ENCODE results near the gene MEGF11.

The MEGF11 gene

GRCh38 chr15:66222273-66223198 lies 31.0 kb downstream of the MEGF11 start:
- no peak overlapping the region for H3K9ac ChIP-seq (ENCODE audit: low read length)
- no peak overlapping the region for H3K27ac ChIP-seq (ENCODE audit: low read length)
- no peaks in the 10 kb centered on the region for H3K9me3 ChIP-seq (ENCODE audit: control insufficient read depth, low read depth, low read length)
- H3K27me3 ChIP-seq (ENCODE audit: control insufficient read depth, insufficient read depth, low read length) = no peaks in the 10 kb centered on the region
- no peak overlapping the region for H3K4me3 ChIP-seq (ENCODE audit: low read length)
- no peaks in the 10 kb centered on the region for H3K36me3 ChIP-seq (ENCODE audit: control insufficient read depth, low read depth, low read length)
- H3K4me1 ChIP-seq (ENCODE audit: control insufficient read depth, low read depth, low read length) = no peaks in the 10 kb centered on the region

- Histone ChIP-seq H3K4me3 (ENCODE audit: low read length) (no peak overlapping the region), H3K27ac (ENCODE audit: low read length) (no peak overlapping the region), H3K4me1 (ENCODE audit: control insufficient read depth, low read depth, low read length) (no peaks in the 10 kb centered on the region), H3K36me3 (ENCODE audit: control insufficient read depth, low read depth, low read length) (no peaks in the 10 kb centered on the region), H3K27me3 (ENCODE audit: control insufficient read depth, insufficient read depth, low read length) (no peaks in the 10 kb centered on the region), H3K9ac (ENCODE audit: low read length) (no peak overlapping the region), H3K9me3 (ENCODE audit: control insufficient read depth, low read depth, low read length) (no peaks in the 10 kb centered on the region)
Measured at GRCh38 chr15:66221126-66221525, 32.4 kb downstream of the MEGF11 start.

GRCh38 chr15:66220601-66221000 lies 32.9 kb downstream of the MEGF11 start:
- Histone ChIP-seq H3K36me3 (ENCODE audit: control insufficient read depth, low read depth, low read length) (no peaks in the 10 kb centered on the region), H3K9ac (ENCODE audit: low read length) (no peak overlapping the region), H3K4me1 (ENCODE audit: control insufficient read depth, low read depth, low read length) (no peaks in the 10 kb centered on the region), H3K9me3 (ENCODE audit: control insufficient read depth, low read depth, low read length) (no peaks in the 10 kb centered on the region), H3K27ac (ENCODE audit: low read length) (no peak overlapping the region), H3K4me3 (ENCODE audit: low read length) (no peak overlapping the region), H3K27me3 (ENCODE audit: control insufficient read depth, insufficient read depth, low read length) (no peaks in the 10 kb centered on the region)

GRCh38 chr15:66219339-66219738 lies 34.2 kb downstream of the MEGF11 start:
- H3K4me1 ChIP-seq (ENCODE audit: control insufficient read depth, low read depth, low read length) = no peaks in the 10 kb centered on the region
- H3K27me3 ChIP-seq (ENCODE audit: control insufficient read depth, insufficient read depth, low read length) = no peaks in the 10 kb centered on the region

GRCh38 chr15:66216806-66217205 lies 36.7 kb downstream of the MEGF11 start:
- Histone ChIP-seq H3K9me3 (ENCODE audit: control insufficient read depth, low read depth, low read length) (no peaks in the 10 kb centered on the region), H3K9ac (ENCODE audit: low read length) (no peak overlapping the region), H3K4me1 (ENCODE audit: control insufficient read depth, low read depth, low read length) (no peaks in the 10 kb centered on the region), H3K36me3 (ENCODE audit: control insufficient read depth, low read depth, low read length) (no peaks in the 10 kb centered on the region), H3K4me3 (ENCODE audit: low read length) (no peak overlapping the region), H3K27me3 (ENCODE audit: control insufficient read depth, insufficient read depth, low read length) (no peaks in the 10 kb centered on the region), H3K27ac (ENCODE audit: low read length) (no peak overlapping the region)

More at GRCh38 chr15:66219339-66219738, 34.2 kb downstream of the MEGF11 start:
- no peak overlapping the region for H3K9ac ChIP-seq (ENCODE audit: low read length)
- H3K36me3 ChIP-seq (ENCODE audit: control insufficient read depth, low read depth, low read length) = no peaks in the 10 kb centered on the region
- H3K9me3 ChIP-seq (ENCODE audit: control insufficient read depth, low read depth, low read length) = no peaks in the 10 kb centered on the region
- no peak overlapping the region for H3K27ac ChIP-seq (ENCODE audit: low read length)
- H3K4me3 ChIP-seq (ENCODE audit: low read length) = no peak overlapping the region

- H3K27me3 ChIP-seq (ENCODE audit: control insufficient read depth, insufficient read depth, low read length) = no peaks in the 10 kb centered on the region
- no peaks in the 10 kb centered on the region for H3K36me3 ChIP-seq (ENCODE audit: control insufficient read depth, low read depth, low read length)
- H3K9me3 ChIP-seq (ENCODE audit: control insufficient read depth, low read depth, low read length) = no peaks in the 10 kb centered on the region
- H3K4me3 ChIP-seq (ENCODE audit: low read length) = no peak overlapping the region
- H3K9ac ChIP-seq (ENCODE audit: low read length) = no peak overlapping the region
- H3K4me1 ChIP-seq (ENCODE audit: control insufficient read depth, low read depth, low read length) = no peaks in the 10 kb centered on the region
- H3K27ac ChIP-seq (ENCODE audit: low read length) = no peak overlapping the region
Measured at GRCh38 chr15:66215811-66216210, 37.7 kb downstream of the MEGF11 start.

- H3K4me3 ChIP-seq (ENCODE audit: low read length) = no peak overlapping the region
- H3K27me3 ChIP-seq (ENCODE audit: control insufficient read depth, insufficient read depth, low read length) = no peaks in the 10 kb centered on the region
- no peak overlapping the region for H3K27ac ChIP-seq (ENCODE audit: low read length)
- no peak overlapping the region for H3K9ac ChIP-seq (ENCODE audit: low read length)
- no peaks in the 10 kb centered on the region for H3K36me3 ChIP-seq (ENCODE audit: control insufficient read depth, low read depth, low read length)
- no peaks in the 10 kb centered on the region for H3K9me3 ChIP-seq (ENCODE audit: control insufficient read depth, low read depth, low read length)
- H3K4me1 ChIP-seq (ENCODE audit: control insufficient read depth, low read depth, low read length) = no peaks in the 10 kb centered on the region
Measured at GRCh38 chr15:66214246-66214645, 39.3 kb downstream of the MEGF11 start.

GRCh38 chr15:66212563-66212921 lies 41.0 kb downstream of the MEGF11 start:
- Histone ChIP-seq H3K36me3 (ENCODE audit: control insufficient read depth, low read depth, low read length) (no peaks in the 10 kb centered on the region), H3K4me3 (ENCODE audit: low read length) (no peak overlapping the region), H3K9me3 (ENCODE audit: control insufficient read depth, low read depth, low read length) (no peaks in the 10 kb centered on the region), H3K4me1 (ENCODE audit: control insufficient read depth, low read depth, low read length) (no peaks in the 10 kb centered on the region), H3K27ac (ENCODE audit: low read length) (no peak overlapping the region), H3K27me3 (ENCODE audit: control insufficient read depth, insufficient read depth, low read length) (no peaks in the 10 kb centered on the region), H3K9ac (ENCODE audit: low read length) (no peak overlapping the region)

GRCh38 chr15:66211670-66212562 lies 41.6 kb downstream of the MEGF11 start:
- Histone ChIP-seq H3K27ac (ENCODE audit: low read length) (no peak overlapping the region), H3K36me3 (ENCODE audit: control insufficient read depth, low read depth, low read length) (no peaks in the 10 kb centered on the region), H3K9ac (ENCODE audit: low read length) (no peak overlapping the region), H3K9me3 (ENCODE audit: control insufficient read depth, low read depth, low read length) (no peaks in the 10 kb centered on the region), H3K27me3 (ENCODE audit: control insufficient read depth, insufficient read depth, low read length) (no peaks in the 10 kb centered on the region), H3K4me3 (ENCODE audit: low read length) (no peak overlapping the region), H3K4me1 (ENCODE audit: control insufficient read depth, low read depth, low read length) (no peaks in the 10 kb centered on the region)

- Histone ChIP-seq H3K9me3 (ENCODE audit: control insufficient read depth, low read depth, low read length) (no peaks in the 10 kb centered on the region), H3K27me3 (ENCODE audit: control insufficient read depth, insufficient read depth, low read length) (no peaks in the 10 kb centered on the region), H3K4me3 (ENCODE audit: low read length) (no peak overlapping the region), H3K27ac (ENCODE audit: low read length) (no peak overlapping the region), H3K36me3 (ENCODE audit: control insufficient read depth, low read depth, low read length) (no peaks in the 10 kb centered on the region), H3K4me1 (ENCODE audit: control insufficient read depth, low read depth, low read length) (no peaks in the 10 kb centered on the region), H3K9ac (ENCODE audit: low read length) (no peak overlapping the region)
Measured at GRCh38 chr15:66210684-66211083, 42.9 kb downstream of the MEGF11 start.

- H3K4me3 ChIP-seq (ENCODE audit: low read length) = no peak overlapping the region
- no peak overlapping the region for H3K27ac ChIP-seq (ENCODE audit: low read length)
- no peaks in the 10 kb centered on the region for H3K27me3 ChIP-seq (ENCODE audit: control insufficient read depth, insufficient read depth, low read length)
- H3K36me3 ChIP-seq (ENCODE audit: control insufficient read depth, low read depth, low read length) = no peaks in the 10 kb centered on the region
- no peak overlapping the region for H3K9ac ChIP-seq (ENCODE audit: low read length)
- no peaks in the 10 kb centered on the region for H3K9me3 ChIP-seq (ENCODE audit: control insufficient read depth, low read depth, low read length)
- no peaks in the 10 kb centered on the region for H3K4me1 ChIP-seq (ENCODE audit: control insufficient read depth, low read depth, low read length)
Measured at GRCh38 chr15:66198757-66199156, 54.8 kb downstream of the MEGF11 start.

All from iPS-18a (cell line).